Upper lobe of left lung (tissue), 4 donors: Measurements from ENCODE around the gene SDCCAG8.

Experiments used
- CTCF ChIP-seq, 6 experiments: fragments of 450-650 bp in 4 of 6; fragments of 200-600 bp in 2 of 6; sonication (generic) in 2 of 6; IDR thresholded peaks; one replicate each; pipeline ENCODE4 v1.5.1; 2016 to 2019; ENCODE audit warnings: antibody characterized with exemption in 6 of 6
- POLR2AphosphoS5 ChIP-seq, 2 donors: sonication (generic); formaldehyde crosslinking; IDR thresholded peaks; one replicate each; pipeline ENCODE4 v1.5.1; 2017; ENCODE audit warnings: antibody characterized with exemption in 2 of 2

- TF ChIP-seq CTCF (IDR thresholded peaks at IDR 0.05) (no peak), POLR2AphosphoS5 (IDR thresholded peaks at IDR 0.05) (no peak)
Measured at GRCh38 chr1:243364866-243365265, 109.0 kb downstream of the SDCCAG8 start.
